D721Med (cell line): ENCODE results near the gene DPP10.

Experiments
- DNase-seq: peaks from one replicate; pipeline ENCODE4 v3.0.0; 2011; ENCODE audit warnings: low spot score; ENCODE audit not compliant: insufficient read length
- FAIRE-seq: peaks from 2 replicates; lab custom pipeline; 2011; peaks lifted over from hg19 to GRCh38; lab: Jason Lieb, UNC
- TF ChIP-seq, protein P1 (sequence below): IDR thresholded peaks from 2 replicates; pipeline ENCODE4 v1.5.1; 2012; ENCODE audit warnings: mild to moderate bottlenecking, control low read depth; ENCODE audit not compliant: insufficient read depth; ENCODE audit errors: missing control alignments

The DPP10 gene

GRCh38 chr2:115867024-115867423 lies 1424.6 kb downstream of the DPP10 start:
- TF ChIP-seq, protein P1, sequence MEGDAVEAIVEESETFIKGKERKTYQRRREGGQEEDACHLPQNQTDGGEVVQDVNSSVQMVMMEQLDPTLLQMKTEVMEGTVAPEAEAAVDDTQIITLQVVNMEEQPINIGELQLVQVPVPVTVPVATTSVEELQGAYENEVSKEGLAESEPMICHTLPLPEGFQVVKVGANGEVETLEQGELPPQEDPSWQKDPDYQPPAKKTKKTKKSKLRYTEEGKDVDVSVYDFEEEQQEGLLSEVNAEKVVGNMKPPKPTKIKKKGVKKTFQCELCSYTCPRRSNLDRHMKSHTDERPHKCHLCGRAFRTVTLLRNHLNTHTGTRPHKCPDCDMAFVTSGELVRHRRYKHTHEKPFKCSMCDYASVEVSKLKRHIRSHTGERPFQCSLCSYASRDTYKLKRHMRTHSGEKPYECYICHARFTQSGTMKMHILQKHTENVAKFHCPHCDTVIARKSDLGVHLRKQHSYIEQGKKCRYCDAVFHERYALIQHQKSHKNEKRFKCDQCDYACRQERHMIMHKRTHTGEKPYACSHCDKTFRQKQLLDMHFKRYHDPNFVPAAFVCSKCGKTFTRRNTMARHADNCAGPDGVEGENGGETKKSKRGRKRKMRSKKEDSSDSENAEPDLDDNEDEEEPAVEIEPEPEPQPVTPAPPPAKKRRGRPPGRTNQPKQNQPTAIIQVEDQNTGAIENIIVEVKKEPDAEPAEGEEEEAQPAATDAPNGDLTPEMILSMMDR = no peak

DNA sequence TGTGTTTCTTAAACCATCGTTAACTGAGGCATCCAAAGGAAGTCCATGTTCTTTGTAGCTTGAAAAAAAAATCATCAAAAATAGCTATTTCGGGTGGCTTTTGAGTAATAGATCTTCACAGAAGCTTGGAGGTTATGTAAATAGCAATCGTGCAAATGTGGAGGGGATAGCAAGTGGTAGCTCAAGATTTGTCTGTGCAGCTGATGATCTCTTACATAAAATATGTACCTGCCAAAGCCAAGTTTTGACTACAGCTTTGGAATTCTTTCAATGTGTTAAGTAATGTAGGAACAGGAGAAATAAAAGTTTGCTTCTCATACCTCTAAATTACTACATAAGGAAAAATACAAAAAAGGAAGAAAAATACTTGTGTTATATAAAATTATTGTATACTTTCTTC lies 1432.0 kb downstream of the DPP10 start:
- FAIRE-seq (no peak), DNase-seq (no peak)
- TF ChIP-seq, protein P1 = no peak

More at GRCh38 chr2:115867024-115867423, 1424.6 kb downstream of the DPP10 start:
- FAIRE-seq = no peak
- no peak for DNase-seq

DNA sequence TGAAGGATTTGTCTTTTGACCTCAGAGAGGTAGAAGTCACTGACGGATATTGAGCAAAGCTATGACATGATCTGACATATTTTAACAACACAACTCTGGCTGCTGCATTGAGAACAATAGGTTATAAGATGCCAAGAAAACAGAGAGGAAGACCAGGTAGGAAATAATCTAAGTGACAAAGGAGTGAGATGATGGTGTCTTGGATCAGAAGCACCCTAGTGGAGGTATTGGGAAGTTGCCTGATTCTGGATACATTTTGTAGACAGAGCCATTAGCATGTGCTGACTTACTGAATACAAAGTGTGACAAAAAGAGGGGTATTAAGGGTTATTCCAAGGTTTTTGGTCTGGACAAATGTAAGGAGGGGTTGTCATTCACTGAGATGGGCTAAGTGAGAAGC lies 1438.1 kb downstream of the DPP10 start:
- FAIRE-seq = no peak

GRCh38 chr2:115887209-115887776 lies 1444.9 kb downstream of the DPP10 start:
- TF ChIP-seq, protein P1 = no peak
- DNase-seq (no peak), FAIRE-seq (no peak)

More for the DNA sequence above, 1438.1 kb downstream of the DPP10 start:
- no peak for DNase-seq
- TF ChIP-seq, protein P1 = no peak
